ENCODE measurements around the gene LSM7. TPM values are rescaled to one million over a fixed set of nuclear protein-coding genes. Genes with fewer than 3 reads are reported as not detected.

Gene LSM7
- total RNA-seq, 1 donor from 2014 or later, result 76.2 TPM

DNA sequence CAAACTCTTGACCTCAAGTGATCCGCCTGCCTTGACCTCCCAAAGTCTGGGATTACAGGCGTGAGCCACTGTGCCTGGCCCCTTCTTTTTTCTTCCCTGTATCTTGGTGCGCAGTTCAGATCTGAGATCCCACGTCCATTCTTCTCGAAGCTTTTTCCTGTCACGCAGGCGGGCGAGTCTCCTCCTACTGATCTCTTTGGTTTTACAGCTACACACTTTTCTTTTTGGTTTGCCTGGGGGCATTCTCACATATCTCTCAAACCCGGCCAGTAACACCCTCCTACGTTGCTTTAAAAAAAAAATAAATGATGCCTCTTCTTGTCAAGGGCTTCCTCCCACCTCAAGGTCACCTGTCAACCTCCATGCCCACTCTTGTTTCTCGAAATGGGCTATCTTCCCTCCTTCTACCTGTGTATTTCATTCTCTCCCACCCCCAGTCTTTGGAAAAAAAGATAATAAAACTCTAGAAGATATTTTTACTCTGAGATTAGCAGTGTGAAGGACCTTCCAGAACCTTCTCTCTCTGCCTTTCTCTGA lies 43.8 kb upstream of the LSM7 start:
- DNase-seq (ENCODE audit: low spot score), result no peak
- no peak overlapping the region for H3K4me3 Mint-ChIP-seq (ENCODE audit: unreplicated experiment)
- no peaks in the 10 kb centered on the region for H3K36me3 Mint-ChIP-seq (ENCODE audit: low read depth)
- TF ChIP-seq, protein P1, sequence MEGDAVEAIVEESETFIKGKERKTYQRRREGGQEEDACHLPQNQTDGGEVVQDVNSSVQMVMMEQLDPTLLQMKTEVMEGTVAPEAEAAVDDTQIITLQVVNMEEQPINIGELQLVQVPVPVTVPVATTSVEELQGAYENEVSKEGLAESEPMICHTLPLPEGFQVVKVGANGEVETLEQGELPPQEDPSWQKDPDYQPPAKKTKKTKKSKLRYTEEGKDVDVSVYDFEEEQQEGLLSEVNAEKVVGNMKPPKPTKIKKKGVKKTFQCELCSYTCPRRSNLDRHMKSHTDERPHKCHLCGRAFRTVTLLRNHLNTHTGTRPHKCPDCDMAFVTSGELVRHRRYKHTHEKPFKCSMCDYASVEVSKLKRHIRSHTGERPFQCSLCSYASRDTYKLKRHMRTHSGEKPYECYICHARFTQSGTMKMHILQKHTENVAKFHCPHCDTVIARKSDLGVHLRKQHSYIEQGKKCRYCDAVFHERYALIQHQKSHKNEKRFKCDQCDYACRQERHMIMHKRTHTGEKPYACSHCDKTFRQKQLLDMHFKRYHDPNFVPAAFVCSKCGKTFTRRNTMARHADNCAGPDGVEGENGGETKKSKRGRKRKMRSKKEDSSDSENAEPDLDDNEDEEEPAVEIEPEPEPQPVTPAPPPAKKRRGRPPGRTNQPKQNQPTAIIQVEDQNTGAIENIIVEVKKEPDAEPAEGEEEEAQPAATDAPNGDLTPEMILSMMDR (IDR thresholded peaks at IDR 0.05), result no peak
- peaks cover 19% of the 10 kb centered on the region for H3K4me1 Mint-ChIP-seq (ENCODE audit: low read depth)
- H3K27me3 Mint-ChIP-seq (ENCODE audit: low read depth), result peaks cover 2% of the 10 kb centered on the region
- no peak overlapping the region for H3K27ac Mint-ChIP-seq (ENCODE audit: unreplicated experiment)
- H3K9me3 Mint-ChIP-seq (ENCODE audit: low read depth), result no peaks in the 10 kb centered on the region

GRCh38 chr19:2371656-2372055 lies 43.3 kb upstream of the LSM7 start:
- Mint-ChIP-seq H3K27me3 (ENCODE audit: low read depth) (peaks cover 2% of the 10 kb centered on the region), H3K36me3 (ENCODE audit: low read depth) (peaks cover 1% of the 10 kb centered on the region), H3K9me3 (ENCODE audit: low read depth) (no peaks in the 10 kb centered on the region), H3K4me3 (ENCODE audit: unreplicated experiment) (no peak overlapping the region), H3K4me1 (ENCODE audit: low read depth) (peaks cover 19% of the 10 kb centered on the region), H3K27ac (ENCODE audit: unreplicated experiment) (no peak overlapping the region)
- DNase-seq (ENCODE audit: low spot score), result no peak
- TF ChIP-seq, protein P1 (IDR thresholded peaks at IDR 0.05), result no peak

- peaks cover 9% of the 10 kb centered on the region for H3K27me3 Mint-ChIP-seq (ENCODE audit: low read depth)
- no peak for DNase-seq (ENCODE audit: low spot score)
- H3K9me3 Mint-ChIP-seq (ENCODE audit: low read depth), result no peaks in the 10 kb centered on the region
- no peaks in the 10 kb centered on the region for H3K4me1 Mint-ChIP-seq (ENCODE audit: low read depth)
- TF ChIP-seq, protein P1 (IDR thresholded peaks at IDR 0.05), result no peak
- H3K36me3 Mint-ChIP-seq (ENCODE audit: low read depth), result peaks cover 1% of the 10 kb centered on the region
- H3K27ac Mint-ChIP-seq (ENCODE audit: unreplicated experiment), result no peak overlapping the region
- no peak overlapping the region for H3K4me3 Mint-ChIP-seq (ENCODE audit: unreplicated experiment)
Measured at GRCh38 chr19:2365201-2365970, 37.0 kb upstream of the LSM7 start.

GRCh38 chr19:2363419-2363818 lies 35.0 kb upstream of the LSM7 start:
- peaks cover 1% of the 10 kb centered on the region for H3K36me3 Mint-ChIP-seq (ENCODE audit: low read depth)
- no peaks in the 10 kb centered on the region for H3K9me3 Mint-ChIP-seq (ENCODE audit: low read depth)
- peaks cover 18% of the 10 kb centered on the region for H3K27me3 Mint-ChIP-seq (ENCODE audit: low read depth)
- no peak overlapping the region for H3K27ac Mint-ChIP-seq (ENCODE audit: unreplicated experiment)
- no peak for DNase-seq (ENCODE audit: low spot score)
- H3K4me3 Mint-ChIP-seq (ENCODE audit: unreplicated experiment), result no peak overlapping the region
- TF ChIP-seq, protein P1 (IDR thresholded peaks at IDR 0.05), result no peak
- no peaks in the 10 kb centered on the region for H3K4me1 Mint-ChIP-seq (ENCODE audit: low read depth)

- Mint-ChIP-seq H3K27ac (ENCODE audit: unreplicated experiment) (no peak overlapping the region), H3K27me3 (ENCODE audit: low read depth) (peaks cover 18% of the 10 kb centered on the region), H3K9me3 (ENCODE audit: low read depth) (no peaks in the 10 kb centered on the region), H3K4me1 (ENCODE audit: low read depth) (no peaks in the 10 kb centered on the region), H3K36me3 (ENCODE audit: low read depth) (peaks cover 1% of the 10 kb centered on the region), H3K4me3 (ENCODE audit: unreplicated experiment) (no peak overlapping the region)
- TF ChIP-seq, protein P1 (IDR thresholded peaks at IDR 0.05), result no peak
- no peak for DNase-seq (ENCODE audit: low spot score)
Measured at GRCh38 chr19:2362970-2363300, 34.5 kb upstream of the LSM7 start.

All from chondrocyte (in vitro differentiated cells).